Neutrophil (primary cell): ENCODE measurements around the gene C12orf54.
"Not testable (repeated sequence)": the region's sequence is repeated elsewhere in the genome, so short reads cannot be mapped to it uniquely, and the experiment has no call there.

Experiments
- H3K27ac ChIP-seq: fragments of 200-600 bp; sonication (generic); 2 replicates; pipeline ENCODE4 v1.5.1; 2016; ENCODE audit warnings: mild to moderate bottlenecking, moderate library complexity
- H3K27me3 ChIP-seq: fragments of 200-600 bp; sonication (generic); 2 replicates; pipeline ENCODE4 v1.6.0; 2016; ENCODE audit warnings: mild to moderate bottlenecking
- H3K36me3 ChIP-seq: fragments of 200-600 bp; sonication (generic); 2 replicates; pipeline ENCODE4 v1.5.1; 2017
- H3K4me1 ChIP-seq, 2 experiments: fragments of 200-600 bp in 1 of 2; sonication (generic) in 1 of 2; 1 replicate in 1 of 2; 2 replicates in 1 of 2; pipeline versions ENCODE4 v1.5.1 to v1.6.1; 2013 to 2016; ENCODE audit warnings: low read depth in 1 of 2, low read length in 1 of 2, mild to moderate bottlenecking in 1 of 2, moderate library complexity in 1 of 2; ENCODE audit not compliant: control insufficient read depth in 1 of 2, insufficient read depth in 1 of 2
- H3K4me3 ChIP-seq, 2 experiments: fragments of 200-600 bp in 1 of 2; sonication (generic) in 1 of 2; 1 replicate in 1 of 2; 2 replicates in 1 of 2; pipeline ENCODE4 v1.5.1; 2013 to 2016; ENCODE audit warnings: low read depth in 1 of 2, low read length in 1 of 2, mild to moderate bottlenecking in 1 of 2, moderate library complexity in 1 of 2
- H3K9me3 ChIP-seq: fragments of 200-600 bp; sonication (generic); 2 replicates; pipeline ENCODE4 v1.5.1; 2016
- TF ChIP-seq, protein P1 (sequence below): fragments of 200-600 bp; sonication (generic); IDR thresholded peaks from 2 replicates; pipeline ENCODE4 v1.5.1; 2016; ENCODE audit warnings: antibody characterized with exemption

Gene C12orf54

GRCh38 chr12:48472259-48472658 lies 10.0 kb upstream of the C12orf54 start, which contains the start of gene ANP32D:
TSS of gene ANP32D (plus strand) at chr12:48472559. CDS start at chr12:48472665, 106 bp downstream.
- TF ChIP-seq, protein P1, sequence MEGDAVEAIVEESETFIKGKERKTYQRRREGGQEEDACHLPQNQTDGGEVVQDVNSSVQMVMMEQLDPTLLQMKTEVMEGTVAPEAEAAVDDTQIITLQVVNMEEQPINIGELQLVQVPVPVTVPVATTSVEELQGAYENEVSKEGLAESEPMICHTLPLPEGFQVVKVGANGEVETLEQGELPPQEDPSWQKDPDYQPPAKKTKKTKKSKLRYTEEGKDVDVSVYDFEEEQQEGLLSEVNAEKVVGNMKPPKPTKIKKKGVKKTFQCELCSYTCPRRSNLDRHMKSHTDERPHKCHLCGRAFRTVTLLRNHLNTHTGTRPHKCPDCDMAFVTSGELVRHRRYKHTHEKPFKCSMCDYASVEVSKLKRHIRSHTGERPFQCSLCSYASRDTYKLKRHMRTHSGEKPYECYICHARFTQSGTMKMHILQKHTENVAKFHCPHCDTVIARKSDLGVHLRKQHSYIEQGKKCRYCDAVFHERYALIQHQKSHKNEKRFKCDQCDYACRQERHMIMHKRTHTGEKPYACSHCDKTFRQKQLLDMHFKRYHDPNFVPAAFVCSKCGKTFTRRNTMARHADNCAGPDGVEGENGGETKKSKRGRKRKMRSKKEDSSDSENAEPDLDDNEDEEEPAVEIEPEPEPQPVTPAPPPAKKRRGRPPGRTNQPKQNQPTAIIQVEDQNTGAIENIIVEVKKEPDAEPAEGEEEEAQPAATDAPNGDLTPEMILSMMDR = no peak
- H3K9me3 ChIP-seq = no peaks in the 10 kb centered on the region
- no peak within 1 kb of the TSS for H3K27ac ChIP-seq
- H3K4me3 ChIP-seq = no peak within 1 kb of the TSS
- no peaks in the 10 kb centered on the region for H3K27me3 ChIP-seq
- H3K36me3 ChIP-seq = no peaks in the 10 kb centered on the region
- H3K4me1 ChIP-seq = no peaks in the 10 kb centered on the region

- Histone ChIP-seq H3K9me3 (no peaks in the 10 kb centered on the region), H3K4me1 (no peaks in the 10 kb centered on the region), H3K27ac (no peak overlapping the region), H3K27me3 (no peaks in the 10 kb centered on the region), H3K36me3 (no peaks in the 10 kb centered on the region), H3K4me3 (no peak overlapping the region)
- TF ChIP-seq, protein P1 = no peak
Observed at GRCh38 chr12:48473061-48473460, 9.2 kb upstream of the C12orf54 start.

GRCh38 chr12:48474497-48474896 lies 7.8 kb upstream of the C12orf54 start:
- H3K36me3 ChIP-seq, H3K4me3 ChIP-seq, H3K9me3 ChIP-seq, H3K4me1 ChIP-seq, H3K27me3 ChIP-seq, H3K27ac ChIP-seq: not testable (repeated sequence)

GRCh38 chr12:48482930-48483329 lies 632 bp downstream of the C12orf54 start:
- TF ChIP-seq, protein P1 = no peak
- Histone ChIP-seq H3K9me3 (no peaks in the 10 kb centered on the region), H3K36me3 (no peaks in the 10 kb centered on the region), H3K27ac (no peak overlapping the region), H3K4me3 (no peak overlapping the region), H3K4me1 (no peaks in the 10 kb centered on the region), H3K27me3 (peaks cover 25% of the 10 kb centered on the region)

- Histone ChIP-seq H3K36me3 (no peaks in the 10 kb centered on the region), H3K27ac (no peak overlapping the region), H3K4me3 (no peak overlapping the region), H3K9me3 (no peaks in the 10 kb centered on the region), H3K4me1 (no peaks in the 10 kb centered on the region), H3K27me3 (peaks cover 37% of the 10 kb centered on the region)
- TF ChIP-seq, protein P1 = no peak
Observed at GRCh38 chr12:48486261-48486660, 4.0 kb downstream of the C12orf54 start.

DNA sequence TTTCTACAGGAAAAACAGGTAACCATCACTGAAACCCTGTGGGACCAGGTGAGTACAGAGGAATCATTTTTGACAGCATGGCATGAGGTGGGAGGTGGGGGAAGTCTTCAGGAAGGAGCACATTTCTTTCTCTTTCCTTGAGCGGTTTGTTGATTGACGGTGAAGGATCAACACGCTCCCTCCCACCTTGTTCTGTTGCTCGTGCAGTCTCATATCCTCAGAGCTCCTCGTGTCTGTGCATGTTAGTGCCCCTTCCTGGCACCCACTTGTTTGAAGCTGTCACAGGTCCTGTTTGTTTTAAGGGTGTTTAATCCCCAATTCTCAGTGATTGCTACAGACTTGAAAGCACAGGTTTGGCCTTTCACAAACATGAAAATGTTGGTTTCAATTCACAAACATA lies 4.4 kb downstream of the C12orf54 start:
- Histone ChIP-seq H3K4me1 (no peaks in the 10 kb centered on the region), H3K9me3 (no peaks in the 10 kb centered on the region), H3K27me3 (peaks cover 37% of the 10 kb centered on the region), H3K27ac (no peak overlapping the region), H3K36me3 (no peaks in the 10 kb centered on the region), H3K4me3 (no peak overlapping the region)
- TF ChIP-seq, protein P1 = no peak
